HL-60/S4 treated with retinoic acid at 250 ng/mL for 4 days and 3 days (cell line): Measurements from ENCODE around the gene BRI3BP.
"Not testable (repeated sequence)": the region's sequence is repeated elsewhere in the genome, so short reads cannot be mapped to it uniquely, and the experiment has no call there.

Experiments
- in situ Hi-C: fragments of 300-500 bp; cut with MboI; formaldehyde crosslinking; loops from 2 replicates; pipeline ENCODE4 v1.7.0; 2022; ENCODE audit warnings: low sequenced_read_pairs

The BRI3BP gene

GRCh38 chr12:125065021-125065918 lies 71.8 kb downstream of the BRI3BP start, which contains the start of gene AACS:
AACS (plus strand) TSS chr12:125065435; CDS start chr12:125065585, 150 bp downstream.
- in situ Hi-C loops = no loop called here

- in situ Hi-C loops = no loop called here
These were observed 72.6 kb downstream of the BRI3BP start for GRCh38 chr12:125065919-125066570.

- in situ Hi-C loops = no loop called here
These were observed 74.9 kb downstream of the BRI3BP start for GRCh38 chr12:125068391-125068790.

GRCh38 chr12:125069616-125070015 lies 76.2 kb downstream of the BRI3BP start:
- in situ Hi-C loops = no loop called here

GRCh38 chr12:125070112-125070511 lies 76.7 kb downstream of the BRI3BP start:
- in situ Hi-C loops = no loop called here

- in situ Hi-C loops = no loop called here
These were observed 77.4 kb downstream of the BRI3BP start for GRCh38 chr12:125070661-125071390.

GRCh38 chr12:125071456-125071855 lies 78.0 kb downstream of the BRI3BP start:
- in situ Hi-C loops = no loop called here

- in situ Hi-C loops = no loop called here
These were observed 79.1 kb downstream of the BRI3BP start for GRCh38 chr12:125072496-125072895.

- in situ Hi-C loops = not testable (repeated sequence)
These were observed 80.8 kb downstream of the BRI3BP start for GRCh38 chr12:125074294-125074693.

- in situ Hi-C loops = no loop called here
These were observed 82.7 kb downstream of the BRI3BP start for GRCh38 chr12:125076103-125076502.

GRCh38 chr12:125079084-125079483 lies 85.6 kb downstream of the BRI3BP start:
- in situ Hi-C loops = no loop called here

- in situ Hi-C loops = no loop called here
These were observed 86.5 kb downstream of the BRI3BP start for GRCh38 chr12:125079648-125080645.
